Tibial nerve (tissue), 4 donors: Measurements from ENCODE around the gene KL. TPM values are rescaled to one million over a fixed set of nuclear protein-coding genes. Genes with fewer than 3 reads are reported as not detected.

ENCODE experiments used
- DNase-seq, 2 donors: peaks; one replicate each; pipeline ENCODE4 v3.0.0-alpha.2; 2019; ENCODE audit warnings: low spot score in 2 of 2
- H3K27ac ChIP-seq, 4 donors: fragments of 200-600 bp; sonication (generic) in 3 of 4; one replicate each; pipeline ENCODE4 v1.5.1; 2017 to 2019; ENCODE audit warnings: mild to moderate bottlenecking in 1 of 4
- H3K27me3 ChIP-seq, 2 donors: fragments of 200-600 bp; sonication (generic) in 1 of 2; one replicate each; pipeline versions ENCODE4 v1.5.1 to v1.6.0; 2017 to 2019
- H3K36me3 ChIP-seq, 3 donors: fragments of 200-600 bp; sonication (generic); one replicate each; pipeline ENCODE4 v1.5.1; 2018 to 2019
- H3K4me1 ChIP-seq, 4 donors: fragments of 200-600 bp; sonication (generic) in 3 of 4; one replicate each; pipeline ENCODE4 v1.5.1; 2017 to 2019
- H3K4me3 ChIP-seq, 4 donors: fragments of 200-600 bp; sonication (generic) in 3 of 4; one replicate each; pipeline ENCODE4 v1.5.1; 2017 to 2019; ENCODE audit warnings: mild to moderate bottlenecking in 1 of 4, moderate library complexity in 1 of 4
- H3K9me3 ChIP-seq, 4 donors: fragments of 200-600 bp; sonication (generic) in 3 of 4; one replicate each; pipeline ENCODE4 v1.5.1; 2017 to 2019
- EP300 ChIP-seq, 2 donors: sonication (generic); formaldehyde crosslinking; IDR thresholded peaks; one replicate each; pipeline ENCODE4 v1.6.1; 2017; ENCODE audit warnings: antibody characterized with exemption in 2 of 2, mild to moderate bottlenecking in 1 of 2
- POLR2A ChIP-seq, 2 donors: fragments of 450-650 bp; IDR thresholded peaks; one replicate each; pipeline ENCODE4 v1.6.1; 2017; ENCODE audit warnings: antibody characterized with exemption in 2 of 2, mild to moderate bottlenecking in 2 of 2, moderate library complexity in 2 of 2
- WGBS, 2 donors: methylation state at CpG; one replicate each; pipeline ENCODE4 v1.1.5; 2018; 5-methylcytosine and 5-hydroxymethylcytosine counted together
- total RNA-seq, 4 donors: library from RNA; depleted of rRNA; stranded (reverse); fragments of >200 nt; gene quantifications; one replicate each; pipeline ENCODE4 v1.1.0, GENCODE V29; 2016
- TF ChIP-seq, protein P1 (sequence below), 5 experiments: fragments of 200-600 bp in 3 of 5; fragments of 450-650 bp in 2 of 5; sonication (generic) in 3 of 5; IDR thresholded peaks; one replicate each; pipeline ENCODE4 v1.5.1; 2016 to 2019; ENCODE audit warnings: antibody characterized with exemption in 5 of 5, mild to moderate bottlenecking in 3 of 5, moderate library complexity in 2 of 5

KL gene
- total RNA-seq, 4 donors from 2014 or later = 5.1 to 7.3 (median 6.9) TPM

DNA sequence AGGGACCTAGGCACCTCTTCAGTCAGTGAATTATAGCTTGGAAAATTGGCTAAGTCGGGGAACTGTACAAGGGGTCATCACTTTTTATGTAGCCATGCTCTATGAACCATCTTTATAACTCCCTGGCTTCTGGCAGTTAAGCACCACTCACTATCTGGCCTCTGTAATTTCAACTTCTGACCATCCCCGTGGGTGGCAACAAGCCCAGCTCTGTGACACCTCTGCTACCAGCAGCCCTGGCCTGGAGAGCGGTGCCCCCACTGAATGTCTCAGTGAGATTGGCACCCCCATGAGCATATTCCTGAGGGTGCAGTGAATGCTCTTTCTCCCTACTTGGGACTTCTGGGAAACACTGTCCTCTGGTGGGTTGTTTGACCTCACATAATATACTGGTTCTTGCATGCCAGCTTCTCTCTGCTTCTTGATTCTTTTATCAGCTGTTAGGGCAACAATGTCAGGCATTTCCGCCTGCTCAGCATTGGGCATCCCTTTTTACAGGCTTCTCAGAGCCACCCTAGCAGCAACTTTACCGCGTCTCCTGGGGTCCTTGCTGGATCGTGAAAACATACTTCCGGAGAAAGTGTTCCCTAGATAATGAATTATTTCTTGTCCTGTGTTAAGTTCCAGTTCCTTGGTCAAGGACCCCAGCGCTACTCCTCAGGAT is 10.4 kb downstream of the KL start:
- TF ChIP-seq EP300 (IDR thresholded peaks at IDR 0.05) = no peak
- TF ChIP-seq POLR2A (IDR thresholded peaks at IDR 0.05) = no peak
- TF ChIP-seq, protein P1, sequence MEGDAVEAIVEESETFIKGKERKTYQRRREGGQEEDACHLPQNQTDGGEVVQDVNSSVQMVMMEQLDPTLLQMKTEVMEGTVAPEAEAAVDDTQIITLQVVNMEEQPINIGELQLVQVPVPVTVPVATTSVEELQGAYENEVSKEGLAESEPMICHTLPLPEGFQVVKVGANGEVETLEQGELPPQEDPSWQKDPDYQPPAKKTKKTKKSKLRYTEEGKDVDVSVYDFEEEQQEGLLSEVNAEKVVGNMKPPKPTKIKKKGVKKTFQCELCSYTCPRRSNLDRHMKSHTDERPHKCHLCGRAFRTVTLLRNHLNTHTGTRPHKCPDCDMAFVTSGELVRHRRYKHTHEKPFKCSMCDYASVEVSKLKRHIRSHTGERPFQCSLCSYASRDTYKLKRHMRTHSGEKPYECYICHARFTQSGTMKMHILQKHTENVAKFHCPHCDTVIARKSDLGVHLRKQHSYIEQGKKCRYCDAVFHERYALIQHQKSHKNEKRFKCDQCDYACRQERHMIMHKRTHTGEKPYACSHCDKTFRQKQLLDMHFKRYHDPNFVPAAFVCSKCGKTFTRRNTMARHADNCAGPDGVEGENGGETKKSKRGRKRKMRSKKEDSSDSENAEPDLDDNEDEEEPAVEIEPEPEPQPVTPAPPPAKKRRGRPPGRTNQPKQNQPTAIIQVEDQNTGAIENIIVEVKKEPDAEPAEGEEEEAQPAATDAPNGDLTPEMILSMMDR (IDR thresholded peaks at IDR 0.05) = no peak
- H3K27me3 ChIP-seq = no peaks in the 10 kb centered on the region
- H3K4me1 ChIP-seq = no peaks in the 10 kb centered on the region
- no peaks in the 10 kb centered on the region for H3K9me3 ChIP-seq
- H3K27ac ChIP-seq = no peak overlapping the region
- WGBS, 2 donors = 73 to 81% methylated on average over 9 of the region's 9 CpGs
- no peaks in the 10 kb centered on the region for H3K36me3 ChIP-seq
- no peak overlapping the region for H3K4me3 ChIP-seq
- DNase-seq = no peak

DNA sequence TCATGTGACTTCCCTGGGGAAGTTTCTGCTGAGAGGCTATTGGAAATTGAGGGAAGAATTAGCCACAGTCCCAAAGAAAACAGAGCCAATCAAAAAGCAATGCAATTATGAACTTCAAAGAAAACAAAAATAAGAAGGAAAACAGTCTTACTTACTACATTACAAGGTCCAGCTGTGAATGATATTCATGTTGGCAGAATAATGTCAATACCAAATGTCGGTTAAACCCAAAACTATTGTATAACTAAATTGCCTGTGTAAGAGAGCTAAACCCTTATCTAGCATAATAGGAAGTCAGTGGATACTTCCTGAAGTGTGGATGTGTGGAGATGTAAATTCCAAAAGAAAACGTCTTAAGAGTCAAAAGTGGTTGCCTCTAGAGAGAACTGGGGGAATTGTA is 12.4 kb downstream of the KL start:
- WGBS, 2 donors = 55 to 64% methylated on average over 2 of the region's 2 CpGs
- no peaks in the 10 kb centered on the region for H3K9me3 ChIP-seq
- no peaks in the 10 kb centered on the region for H3K4me1 ChIP-seq
- no peaks in the 10 kb centered on the region for H3K36me3 ChIP-seq
- H3K4me3 ChIP-seq = no peak overlapping the region
- no peak overlapping the region for H3K27ac ChIP-seq
- no peak for DNase-seq
- no peaks in the 10 kb centered on the region for H3K27me3 ChIP-seq
- TF ChIP-seq, protein P1 (IDR thresholded peaks at IDR 0.05) = no peak
- TF ChIP-seq POLR2A (IDR thresholded peaks at IDR 0.05) (no peak), EP300 (IDR thresholded peaks at IDR 0.05) (no peak)

DNA sequence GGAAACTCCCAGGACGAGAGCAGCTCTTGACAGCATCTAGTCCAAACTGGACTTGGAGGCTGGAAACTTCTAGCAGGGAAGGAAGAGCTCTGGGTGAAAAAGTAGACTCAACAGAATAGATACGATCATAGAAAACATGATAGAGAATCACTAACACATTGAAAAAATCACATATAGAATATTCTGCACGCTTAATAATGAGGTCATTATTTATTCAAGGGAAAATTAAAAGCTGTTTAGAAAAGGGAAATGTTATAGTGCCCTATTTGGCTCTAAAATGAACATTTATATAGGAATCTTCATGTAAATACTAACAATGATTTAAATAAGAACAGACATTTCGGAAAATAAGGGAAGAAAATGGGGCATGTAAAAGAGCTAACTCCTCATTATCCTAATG is 15.1 kb downstream of the KL start:
- no peaks in the 10 kb centered on the region for H3K9me3 ChIP-seq
- no peaks in the 10 kb centered on the region for H3K36me3 ChIP-seq
- no peak overlapping the region for H3K4me3 ChIP-seq
- H3K27ac ChIP-seq = no peak overlapping the region
- no peaks in the 10 kb centered on the region for H3K4me1 ChIP-seq
- DNase-seq = no peak
- H3K27me3 ChIP-seq = no peaks in the 10 kb centered on the region
- TF ChIP-seq POLR2A (IDR thresholded peaks at IDR 0.05) = no peak
- TF ChIP-seq, protein P1 (IDR thresholded peaks at IDR 0.05) = no peak
- no peak for TF ChIP-seq EP300 (IDR thresholded peaks at IDR 0.05)
- WGBS, 2 donors = 93 to 94% methylated on average over 4 of the region's 4 CpGs

DNA sequence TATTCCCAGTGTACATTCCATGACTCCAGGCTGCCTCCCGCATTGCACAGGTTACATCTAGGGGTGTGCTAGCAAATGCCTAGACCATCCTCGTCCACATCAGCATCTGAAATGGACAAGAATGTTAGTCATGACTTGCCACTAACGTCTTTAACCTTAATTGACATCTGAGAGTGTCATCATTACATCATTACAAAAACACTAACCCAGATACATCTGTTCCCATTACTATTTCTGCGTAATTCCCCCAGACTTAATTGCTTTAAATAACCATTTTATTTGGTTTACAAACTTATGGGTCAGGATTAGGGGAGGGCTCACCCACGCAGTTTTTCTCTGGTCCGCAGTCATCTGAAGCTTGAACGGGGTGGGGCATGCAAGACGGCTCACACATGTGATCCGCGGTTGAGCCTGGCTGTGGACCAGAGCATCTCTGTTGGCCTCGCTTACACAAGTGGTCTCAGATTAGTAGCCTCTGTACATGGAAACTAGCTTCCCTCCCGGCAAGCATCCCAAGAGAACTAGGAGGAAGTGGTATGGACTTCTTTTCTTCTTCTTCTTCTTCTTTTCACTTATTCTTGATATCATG is 15.9 kb downstream of the KL start:
- WGBS, 2 donors = 66 to 68% methylated on average over 12 of the region's 12 CpGs
- Histone ChIP-seq H3K4me1 (no peaks in the 10 kb centered on the region), H3K27me3 (no peaks in the 10 kb centered on the region), H3K9me3 (no peaks in the 10 kb centered on the region), H3K4me3 (no peak overlapping the region), H3K36me3 (no peaks in the 10 kb centered on the region), H3K27ac (no peak overlapping the region)
- no peak for DNase-seq
- TF ChIP-seq POLR2A (IDR thresholded peaks at IDR 0.05) (no peak), EP300 (IDR thresholded peaks at IDR 0.05) (no peak)
- TF ChIP-seq, protein P1 (IDR thresholded peaks at IDR 0.05) = no peak

DNA sequence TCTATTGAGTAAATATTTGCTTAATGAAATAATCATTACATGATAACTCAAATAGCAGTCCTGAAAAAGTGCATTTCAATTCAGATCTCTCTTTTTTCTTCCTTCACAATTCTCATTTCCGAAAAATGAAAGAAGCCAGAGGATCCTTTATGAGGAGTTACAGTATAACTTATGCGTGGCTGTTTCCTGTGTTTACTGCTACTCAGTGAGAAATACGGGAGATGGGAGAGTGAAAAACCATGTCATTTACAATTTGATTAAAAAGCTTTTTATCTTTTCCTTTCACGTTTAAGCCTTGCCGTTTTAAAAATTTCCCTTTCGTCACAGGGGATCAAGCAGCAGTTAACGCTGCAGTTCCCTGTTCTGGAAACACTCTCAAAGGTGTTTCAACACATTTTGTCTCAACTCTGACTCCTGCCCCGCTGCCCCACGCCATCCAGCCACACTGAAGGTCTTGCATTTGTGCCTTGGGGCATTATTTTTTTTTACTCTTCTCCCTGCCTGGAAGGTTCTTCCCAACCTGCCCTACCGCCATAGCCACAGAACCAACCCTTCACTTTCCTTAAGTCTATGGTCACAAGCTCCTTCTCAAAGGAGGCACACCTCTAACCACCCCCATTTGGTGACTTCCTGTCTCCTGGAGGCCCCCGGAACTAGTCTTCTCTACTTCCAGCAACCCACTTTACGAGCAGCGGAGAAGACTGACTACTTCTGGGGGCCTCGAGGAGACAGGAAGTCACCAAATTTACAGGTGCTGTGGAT is 17.0 kb downstream of the KL start:
- Histone ChIP-seq H3K27ac (no peak overlapping the region), H3K27me3 (no peaks in the 10 kb centered on the region), H3K4me1 (no peaks in the 10 kb centered on the region), H3K4me3 (no peak overlapping the region), H3K9me3 (no peaks in the 10 kb centered on the region), H3K36me3 (no peaks in the 10 kb centered on the region)
- no peak for DNase-seq
- TF ChIP-seq POLR2A (IDR thresholded peaks at IDR 0.05) = no peak
- TF ChIP-seq, protein P1 (IDR thresholded peaks at IDR 0.05) = no peak
- no peak for TF ChIP-seq EP300 (IDR thresholded peaks at IDR 0.05)
- 73 to 76% methylated on average over 14 of the region's 14 CpGs for WGBS, 2 donors
